ENCODE measurements around the gene SEMA3A.

SEMA3A gene

GRCh38 chr7:84200859-84201258, 6.3 kb upstream of the SEMA3A start:
- no peak overlapping the region for H2AFZ ChIP-seq (ENCODE audit: low read depth, low read length, severe bottlenecking)
- H3K79me2 ChIP-seq (ENCODE audit: insufficient read depth, low read length) = no peaks in the 10 kb centered on the region
- no peak overlapping the region for H3K4me2 ChIP-seq (ENCODE audit: low read depth, low read length, poor library complexity, severe bottlenecking)
- H4K20me1 ChIP-seq (ENCODE audit: low read depth, low read length) = no peaks in the 10 kb centered on the region
- no peaks in the 10 kb centered on the region for H3F3A ChIP-seq (ENCODE audit: insufficient read depth)
- H3K9me2 ChIP-seq (replicated peaks; ENCODE audit: insufficient read depth, low read length) = no peaks in the 10 kb centered on the region
- no peak overlapping the region for H3K27ac ChIP-seq (ENCODE audit: low read depth, low read length)
- H3K27me3 ChIP-seq (ENCODE audit: low read length) = no peaks in the 10 kb centered on the region
- H3K4me3 ChIP-seq (ENCODE audit: insufficient read depth, low read length, poor library complexity, severe bottlenecking) = no peak overlapping the region
- no peaks in the 10 kb centered on the region for H3K36me3 ChIP-seq (ENCODE audit: low read length)
- H3K9ac ChIP-seq (ENCODE audit: low read length) = no peak overlapping the region
- no peak for TF ChIP-seq EZH2phosphoT487 (conservative IDR thresholded peaks at IDR 0.05; ENCODE audit: low read length)
- no peak for TF ChIP-seq CTCF (IDR thresholded peaks at IDR 0.05; ENCODE audit: insufficient read depth, low read length, poor library complexity, severe bottlenecking)
- H3K9me3 ChIP-seq (ENCODE audit: insufficient read depth, low read length) = no peaks in the 10 kb centered on the region

- Histone ChIP-seq H3K4me2 (ENCODE audit: low read depth, low read length, poor library complexity, severe bottlenecking) (no peak overlapping the region), H3K79me2 (ENCODE audit: insufficient read depth, low read length) (no peaks in the 10 kb centered on the region), H3K27me3 (ENCODE audit: low read length) (no peaks in the 10 kb centered on the region), H4K20me1 (ENCODE audit: low read depth, low read length) (no peaks in the 10 kb centered on the region), H3F3A (ENCODE audit: insufficient read depth) (no peaks in the 10 kb centered on the region), H3K36me3 (ENCODE audit: low read length) (no peaks in the 10 kb centered on the region), H3K27ac (ENCODE audit: low read depth, low read length) (no peak overlapping the region), H3K9ac (ENCODE audit: low read length) (no peak overlapping the region), H2AFZ (ENCODE audit: low read depth, low read length, severe bottlenecking) (no peak overlapping the region), H3K9me3 (ENCODE audit: insufficient read depth, low read length) (no peaks in the 10 kb centered on the region), H3K4me3 (ENCODE audit: insufficient read depth, low read length, poor library complexity, severe bottlenecking) (no peak overlapping the region), H3K9me2 (replicated peaks; ENCODE audit: insufficient read depth, low read length) (no peaks in the 10 kb centered on the region)
- TF ChIP-seq EZH2phosphoT487 (conservative IDR thresholded peaks at IDR 0.05; ENCODE audit: low read length) (no peak), CTCF (IDR thresholded peaks at IDR 0.05; ENCODE audit: insufficient read depth, low read length, poor library complexity, severe bottlenecking) (no peak)
Observed at GRCh38 chr7:84199216-84199615, 4.6 kb upstream of the SEMA3A start.

GRCh38 chr7:84196084-84196503, 1.5 kb upstream of the SEMA3A start:
- Histone ChIP-seq H3K9me3 (ENCODE audit: insufficient read depth, low read length) (no peaks in the 10 kb centered on the region), H3K4me3 (ENCODE audit: insufficient read depth, low read length, poor library complexity, severe bottlenecking) (no peak overlapping the region), H4K20me1 (ENCODE audit: low read depth, low read length) (0 out of 2 replicates have a peak, but pooled peaks cover 2% of the 10 kb centered on the region), H3K36me3 (ENCODE audit: low read length) (no peaks in the 10 kb centered on the region), H3K27ac (ENCODE audit: low read depth, low read length) (no peak overlapping the region), H3K9me2 (replicated peaks; ENCODE audit: insufficient read depth, low read length) (no peaks in the 10 kb centered on the region), H3F3A (ENCODE audit: insufficient read depth) (no peaks in the 10 kb centered on the region), H2AFZ (ENCODE audit: low read depth, low read length, severe bottlenecking) (no peak overlapping the region), H3K79me2 (ENCODE audit: insufficient read depth, low read length) (no peaks in the 10 kb centered on the region), H3K9ac (ENCODE audit: low read length) (no peak overlapping the region), H3K4me2 (ENCODE audit: low read depth, low read length, poor library complexity, severe bottlenecking) (no peak overlapping the region), H3K27me3 (ENCODE audit: low read length) (no peaks in the 10 kb centered on the region)
- no peak for TF ChIP-seq CTCF (IDR thresholded peaks at IDR 0.05; ENCODE audit: insufficient read depth, low read length, poor library complexity, severe bottlenecking)
- TF ChIP-seq EZH2phosphoT487 (conservative IDR thresholded peaks at IDR 0.05; ENCODE audit: low read length) = no peak

Measured in SU-DHL-6 (cell line).